GM23338 (cell line): ENCODE data around the gene TTLL8. TPM values are rescaled to one million over a fixed set of nuclear protein-coding genes. Genes with fewer than 3 reads are reported as not detected.

Source experiments
- ATAC-seq: fragments of 200-7000 bp; cut with Tn5 transposase; 3 replicates; pipeline ENCODE4 v1.9.1; 2020
- DNase-seq: peaks from one replicate; pipeline ENCODE4 v3.0.0-alpha.2; 2015; ENCODE audit warnings: low spot score
- H2AFZ ChIP-seq: fragments of 200-600 bp; sonication (generic); 2 replicates; pipeline ENCODE4 v1.8.0; 2016; ENCODE audit warnings: antibody characterized with exemption, mild to moderate bottlenecking, moderate library complexity
- H3F3A ChIP-seq: fragments of 200-600 bp; sonication (generic); replicated peaks from 2 replicates; pipeline ENCODE4 v1.8.0; 2017; ENCODE audit warnings: antibody characterized with exemption, mixed run types, low read depth
- H3K27ac ChIP-seq: fragments of 200-600 bp; sonication (generic); 2 replicates; pipeline ENCODE4 v1.6.1; 2016; ENCODE audit warnings: low read depth
- H3K27me3 ChIP-seq: fragments of 200-600 bp; sonication (generic); 2 replicates; pipeline ENCODE4 v1.8.0; 2016; ENCODE audit warnings: mild to moderate bottlenecking, mixed run types, moderate library complexity; ENCODE audit not compliant: insufficient read depth
- H3K36me3 ChIP-seq: fragments of 200-600 bp; sonication (generic); 2 replicates; pipeline ENCODE4 v1.8.0; 2016; ENCODE audit warnings: mild to moderate bottlenecking; ENCODE audit not compliant: insufficient read depth
- H3K4me1 ChIP-seq: fragments of 200-600 bp; sonication (generic); 2 replicates; pipeline ENCODE4 v1.8.0; 2016; ENCODE audit warnings: mild to moderate bottlenecking, moderate library complexity; ENCODE audit not compliant: insufficient read depth
- H3K4me2 ChIP-seq: fragments of 200-600 bp; sonication (generic); 2 replicates; pipeline ENCODE4 v1.7.1; 2017; ENCODE audit warnings: mixed run types
- H3K4me3 ChIP-seq: fragments of 200-600 bp; sonication (generic); 2 replicates; pipeline ENCODE4 v1.6.1; 2016; ENCODE audit warnings: mixed run types
- H3K79me2 ChIP-seq: fragments of 200-600 bp; sonication (generic); replicated peaks from 2 replicates; pipeline ENCODE4 v1.8.0; 2017; ENCODE audit warnings: mild to moderate bottlenecking; ENCODE audit not compliant: insufficient read depth
- H3K9me2 ChIP-seq: fragments of 200-600 bp; sonication (generic); 2 replicates; pipeline ENCODE4 v1.8.0; 2017; ENCODE audit not compliant: insufficient read depth
- H4K20me1 ChIP-seq: fragments of 200-600 bp; sonication (generic); replicated peaks from 2 replicates; pipeline ENCODE4 v1.8.0; 2017; ENCODE audit warnings: mild to moderate bottlenecking; ENCODE audit not compliant: insufficient read depth
- H3K27ac Mint-ChIP-seq: 2 replicates; pipeline ENCODE4 v1.8.0; 2020; ENCODE audit warnings: inconsistent platforms, mild to moderate bottlenecking, moderate library complexity, mixed read lengths
- H3K27me3 Mint-ChIP-seq: 3 replicates; pipeline ENCODE4 v1.8.0; 2022; ENCODE audit warnings: low read depth, mild to moderate bottlenecking, moderate library complexity, mixed read lengths, inconsistent platforms; ENCODE audit not compliant: insufficient read depth, poor library complexity
- H3K36me3 Mint-ChIP-seq: 3 replicates; pipeline ENCODE4 v1.8.0; 2021; ENCODE audit warnings: low read depth, mild to moderate bottlenecking, inconsistent platforms, moderate library complexity, mixed read lengths
- H3K4me1 Mint-ChIP-seq: 3 replicates; pipeline ENCODE4 v1.8.0; 2020; ENCODE audit warnings: mild to moderate bottlenecking, inconsistent platforms, mixed read lengths
- H3K4me3 Mint-ChIP-seq: 3 replicates; pipeline ENCODE4 v1.8.0; 2021; ENCODE audit warnings: moderate library complexity, mild to moderate bottlenecking, inconsistent platforms, mixed read lengths
- H3K9me3 Mint-ChIP-seq: 3 replicates; pipeline ENCODE4 v1.8.0; 2020; ENCODE audit warnings: moderate library complexity, mild to moderate bottlenecking, inconsistent platforms, mixed read lengths
- ETS1 ChIP-seq: IDR thresholded peaks from 2 replicates; pipeline ENCODE4 v1.6.1; 2016; ENCODE audit warnings: antibody characterized with exemption
- EZH2 ChIP-seq: fragments of 200-600 bp; sonication (generic); IDR thresholded peaks from one replicate; pipeline ENCODE4 v1.8.0; 2017; ENCODE audit warnings: antibody characterized with exemption, mild to moderate bottlenecking, low read depth; ENCODE audit not compliant: unreplicated experiment
- JUNB ChIP-seq: IDR thresholded peaks from one replicate; pipeline ENCODE4 v1.6.1; 2016; ENCODE audit warnings: antibody characterized with exemption; ENCODE audit not compliant: unreplicated experiment
- POLR2AphosphoS5 ChIP-seq: IDR thresholded peaks from 2 replicates; pipeline ENCODE4 v1.6.1; 2016; ENCODE audit warnings: antibody characterized with exemption, low read depth
- ZNF114 ChIP-seq: fragments of 250-450 bp; sonication (Bioruptor Pico); IDR thresholded peaks from 2 replicates; pipeline ENCODE4 v1.5.0; 2020; ENCODE audit warnings: mild to moderate bottlenecking, moderate library complexity
- ZNF331 ChIP-seq: fragments of 250-450 bp; sonication (Bioruptor Pico); IDR thresholded peaks from 2 replicates; pipeline ENCODE4 v1.5.0; 2020; ENCODE audit warnings: low read depth, mild to moderate bottlenecking, moderate library complexity
- polyA plus RNA-seq: library from polyadenylated mRNA; unstranded; fragments of >200 nt; fragmentation: Nextera tagmentation; extraction: Ambion mirVana; gene quantifications from 2 replicates; pipeline ENCODE4 v1.2.1, GENCODE V29; 2016
- total RNA-seq: library from RNA; depleted of rRNA; stranded (reverse); fragments of >200 nt; shearing (Covaris generic); gene quantifications from 2 replicates; pipeline ENCODE4 v1.2.3, GENCODE V29; 2014
- TF ChIP-seq, protein P1 (sequence below), 2 experiments: fragments of 200-600 bp in 1 of 2; sonication (generic) in 1 of 2; conservative IDR thresholded peaks; 2 replicates each; pipeline versions ENCODE4 v1.5.1 to v1.6.1; 2016 to 2017; ENCODE audit warnings: antibody characterized with exemption in 2 of 2, low read depth in 2 of 2, mild to moderate bottlenecking in 2 of 2, moderate library complexity in 1 of 2

TTLL8 gene
- total and polyA plus RNA-seq, 2 experiments from 2014 or later = not detected

DNA sequence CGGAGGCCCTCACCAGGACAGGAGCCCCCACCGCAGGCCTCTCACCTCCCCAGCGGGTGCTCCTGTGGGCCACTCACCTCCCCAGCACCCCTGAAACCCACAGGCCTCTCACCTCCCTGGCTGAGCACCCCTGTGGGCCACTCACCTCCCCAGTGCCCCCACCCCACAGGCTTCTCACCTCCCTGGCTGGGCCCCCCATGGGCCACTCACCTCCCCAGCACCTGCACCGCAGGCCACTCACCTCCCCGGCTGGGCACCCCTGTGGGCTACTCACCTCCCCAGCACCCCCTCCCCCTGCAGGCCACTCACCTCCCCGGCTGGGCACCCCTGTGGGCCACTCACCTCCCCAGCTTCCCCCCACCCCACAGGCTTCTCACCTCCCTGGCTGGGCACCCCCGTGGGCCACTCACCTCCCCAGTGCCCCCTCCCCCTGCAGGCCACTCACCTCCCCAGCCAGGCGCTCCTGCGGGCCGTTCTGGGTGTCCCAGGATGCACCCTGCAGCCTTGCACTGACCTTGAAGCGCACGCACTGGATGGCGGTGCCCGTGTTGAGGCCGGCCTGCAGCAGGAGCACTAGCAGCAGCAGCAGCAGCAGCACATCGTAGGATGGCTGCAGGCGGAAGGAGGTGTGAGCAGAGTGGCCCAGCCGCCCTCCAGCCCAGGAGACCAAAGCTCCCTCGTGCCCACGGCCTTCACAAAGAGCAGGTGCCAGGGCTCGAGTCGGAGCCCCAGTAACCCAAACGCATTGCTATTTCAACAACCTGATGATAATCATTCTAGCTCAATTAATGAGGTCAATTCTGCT, 5.7 kb upstream of the TTLL8 start:
- H3K36me3 ChIP-seq = no peaks in the 10 kb centered on the region
- peaks cover 3% of the 10 kb centered on the region; the same call in 1 of the 3 replicates for H3K9me3 Mint-ChIP-seq
- no peaks in the 10 kb centered on the region for H4K20me1 ChIP-seq
- H3K27me3 ChIP-seq = peaks cover 7% of the 10 kb centered on the region
- no peak overlapping the region for H3K4me3 Mint-ChIP-seq
- no peaks in the 10 kb centered on the region for H3K9me2 ChIP-seq
- no peaks in the 10 kb centered on the region for H3K79me2 ChIP-seq
- no peaks in the 10 kb centered on the region for H3K36me3 Mint-ChIP-seq
- H2AFZ ChIP-seq = no peak overlapping the region
- no peak for ATAC-seq
- H3K27me3 Mint-ChIP-seq = peaks cover 19% of the 10 kb centered on the region
- H3K27ac ChIP-seq = no peak overlapping the region
- H3K4me1 Mint-ChIP-seq = peaks cover 11% of the 10 kb centered on the region
- DNase-seq = no peak
- no peak overlapping the region for H3K27ac Mint-ChIP-seq
- peaks cover 5% of the 10 kb centered on the region for H3K4me1 ChIP-seq
- TF ChIP-seq ZNF114 (CRISPR knock-in tag) (no peak), ETS1 (no peak), EZH2 (no peak)
- 0 out of 2 replicates have a peak, but pooled peaks cover 3% of the 10 kb centered on the region for H3F3A ChIP-seq
- no peak overlapping the region for H3K4me3 ChIP-seq
- H3K4me2 ChIP-seq = no peak overlapping the region

DNA sequence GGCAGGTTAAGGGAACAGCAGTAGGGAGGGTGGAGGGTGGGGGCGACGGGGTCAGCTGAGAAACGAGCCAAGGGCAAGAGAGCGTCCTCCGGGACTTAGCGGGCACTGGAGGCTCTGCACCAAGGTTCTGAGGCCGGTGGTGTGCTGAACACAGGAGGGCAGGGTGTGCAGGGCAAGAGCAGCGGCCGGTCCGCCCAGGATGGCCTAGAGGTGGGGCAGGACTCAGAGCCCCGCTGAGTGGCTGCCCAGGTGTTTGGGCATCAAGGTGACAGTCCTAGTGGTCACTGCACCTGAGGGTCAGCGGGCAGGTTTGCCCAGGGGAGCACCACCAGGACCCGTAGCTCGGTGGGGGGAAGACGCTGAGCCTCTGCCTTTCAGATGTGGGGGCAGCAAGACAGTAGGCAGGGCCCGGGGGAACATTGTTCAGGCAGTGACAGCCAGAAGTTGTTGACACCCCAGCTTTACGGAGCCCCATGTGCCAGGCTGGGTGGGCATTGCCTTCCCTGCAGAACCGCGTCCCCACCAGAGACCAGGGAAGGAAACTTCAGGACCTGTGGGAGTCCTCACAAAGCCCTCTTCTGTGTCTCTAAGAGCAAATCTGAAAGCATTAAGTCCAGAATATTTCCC, 4.5 kb upstream of the TTLL8 start:
- Mint-ChIP-seq H3K27me3 (peaks cover 19% of the 10 kb centered on the region), H3K27ac (no peak overlapping the region), H3K4me3 (no peak overlapping the region), H3K4me1 (peaks cover 11% of the 10 kb centered on the region), H3K36me3 (no peaks in the 10 kb centered on the region), H3K9me3 (peaks cover 1% of the 10 kb centered on the region; the same call in 1 of the 3 replicates)
- no peaks in the 10 kb centered on the region for H3K9me2 ChIP-seq
- H2AFZ ChIP-seq = no peak overlapping the region
- no peaks in the 10 kb centered on the region for H3K36me3 ChIP-seq
- no peak overlapping the region for H3K4me3 ChIP-seq
- no peak overlapping the region for H3K4me2 ChIP-seq
- no peaks in the 10 kb centered on the region for H4K20me1 ChIP-seq
- no peak for TF ChIP-seq JUNB
- no peak for TF ChIP-seq ZNF331 (CRISPR knock-in tag)
- TF ChIP-seq, protein P1, sequence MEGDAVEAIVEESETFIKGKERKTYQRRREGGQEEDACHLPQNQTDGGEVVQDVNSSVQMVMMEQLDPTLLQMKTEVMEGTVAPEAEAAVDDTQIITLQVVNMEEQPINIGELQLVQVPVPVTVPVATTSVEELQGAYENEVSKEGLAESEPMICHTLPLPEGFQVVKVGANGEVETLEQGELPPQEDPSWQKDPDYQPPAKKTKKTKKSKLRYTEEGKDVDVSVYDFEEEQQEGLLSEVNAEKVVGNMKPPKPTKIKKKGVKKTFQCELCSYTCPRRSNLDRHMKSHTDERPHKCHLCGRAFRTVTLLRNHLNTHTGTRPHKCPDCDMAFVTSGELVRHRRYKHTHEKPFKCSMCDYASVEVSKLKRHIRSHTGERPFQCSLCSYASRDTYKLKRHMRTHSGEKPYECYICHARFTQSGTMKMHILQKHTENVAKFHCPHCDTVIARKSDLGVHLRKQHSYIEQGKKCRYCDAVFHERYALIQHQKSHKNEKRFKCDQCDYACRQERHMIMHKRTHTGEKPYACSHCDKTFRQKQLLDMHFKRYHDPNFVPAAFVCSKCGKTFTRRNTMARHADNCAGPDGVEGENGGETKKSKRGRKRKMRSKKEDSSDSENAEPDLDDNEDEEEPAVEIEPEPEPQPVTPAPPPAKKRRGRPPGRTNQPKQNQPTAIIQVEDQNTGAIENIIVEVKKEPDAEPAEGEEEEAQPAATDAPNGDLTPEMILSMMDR (conservative IDR thresholded peaks at IDR 0.05; ENCODE audit: low read depth in 2 of 2) = no peak
- no peak for TF ChIP-seq POLR2AphosphoS5
- no peak for ATAC-seq
- peaks cover 5% of the 10 kb centered on the region for H3K4me1 ChIP-seq
- H3K27ac ChIP-seq = no peak overlapping the region
- no peak for DNase-seq
- H3K27me3 ChIP-seq = peaks cover 16% of the 10 kb centered on the region
- H3F3A ChIP-seq = 0 out of 2 replicates have a peak, but pooled peaks cover 3% of the 10 kb centered on the region
- no peaks in the 10 kb centered on the region for H3K79me2 ChIP-seq
